A673 (cell line): Measurements from ENCODE around the gene YKT6.

Source experiments
- CTCF ChIP-seq: fragments of 300-800, 200-600 bp; sonication (generic); conservative IDR thresholded peaks from 2 replicates; pipeline ENCODE4 v1.5.1; 2017; ENCODE audit warnings: low read depth, mild to moderate bottlenecking, antibody characterized with exemption, low read length, moderate library complexity, mixed read lengths
- EZH2 ChIP-seq: fragments of 200-600 bp; sonication (generic); IDR thresholded peaks from 2 replicates; pipeline ENCODE4 v1.6.1; 2017; ENCODE audit warnings: borderline replicate concordance, low read depth, mild to moderate bottlenecking, mixed read lengths, antibody characterized with exemption, low read length; ENCODE audit not compliant: poor library complexity, severe bottlenecking

GRCh38 chr7:44256459-44256858, 55.7 kb downstream of the YKT6 start:
- TF ChIP-seq CTCF (no peak), EZH2 (no peak)
